DND-41 (cell line): Measurements from ENCODE around the gene BORCS8.
"Not testable (repeated sequence)": the region's sequence is repeated elsewhere in the genome, so short reads cannot be mapped to it uniquely, and the experiment has no call there.

Experiments
- ATAC-seq: fragments of 200-7000 bp; cut with Tn5 transposase; 3 replicates; pipeline ENCODE4 v1.9.1; 2021; ENCODE audit warnings: low read depth; ENCODE audit not compliant: insufficient read depth
- DNase-seq: peaks from one replicate; pipeline ENCODE4 v3.0.0-alpha.2; 2020
- H2AFZ ChIP-seq: 2 replicates; pipeline ENCODE4 v1.6.0; 2012; ENCODE audit warnings: low read depth, low read length
- H3K27ac ChIP-seq: 2 replicates; pipeline ENCODE4 v1.5.1; 2012; ENCODE audit warnings: low read length, inconsistent platforms
- H3K27me3 ChIP-seq: fragments of 200-600 bp; sonication (generic); 2 replicates; pipeline ENCODE4 v1.6.0; 2012; ENCODE audit warnings: low read length, mild to moderate bottlenecking, inconsistent platforms; ENCODE audit not compliant: insufficient read depth, poor library complexity
- H3K36me3 ChIP-seq: 2 replicates; pipeline ENCODE4 v1.5.1; 2012; ENCODE audit warnings: low read length, inconsistent platforms; ENCODE audit not compliant: insufficient read depth
- H3K4me1 ChIP-seq: 2 replicates; pipeline ENCODE4 v1.5.1; 2012; ENCODE audit warnings: mild to moderate bottlenecking, low read length; ENCODE audit not compliant: insufficient read depth
- H3K4me2 ChIP-seq: 2 replicates; pipeline ENCODE4 v1.6.0; 2012; ENCODE audit warnings: mild to moderate bottlenecking, moderate library complexity, low read length, inconsistent platforms; ENCODE audit not compliant: insufficient read depth
- H3K4me3 ChIP-seq, 2 experiments: fragments of 200-600 bp in 1 of 2; shearing (Covaris generic) in 1 of 2; 2 replicates each; pipeline ENCODE4 v1.5.1; 2012 to 2016; ENCODE audit warnings: inconsistent platforms in 2 of 2, low read length in 2 of 2, mild to moderate bottlenecking in 2 of 2, low read depth in 1 of 2, moderate library complexity in 1 of 2
- H3K79me2 ChIP-seq: 2 replicates; pipeline ENCODE4 v1.6.0; 2012; ENCODE audit warnings: low read length, inconsistent platforms; ENCODE audit not compliant: insufficient read depth
- H3K9ac ChIP-seq: 2 replicates; pipeline ENCODE4 v1.6.0; 2012; ENCODE audit warnings: low read depth, mild to moderate bottlenecking, inconsistent platforms, low read length, moderate library complexity
- H3K9me3 ChIP-seq: 2 replicates; pipeline ENCODE4 v1.5.1; 2012; ENCODE audit warnings: low read length, moderate library complexity, mild to moderate bottlenecking, inconsistent platforms; ENCODE audit not compliant: insufficient read depth, severe bottlenecking
- H4K20me1 ChIP-seq: 2 replicates; pipeline ENCODE4 v1.6.0; 2012; ENCODE audit warnings: low read length; ENCODE audit not compliant: insufficient read depth
- EZH2 ChIP-seq: IDR thresholded peaks from 3 replicates; pipeline ENCODE4 v1.6.1; 2012; ENCODE audit warnings: borderline replicate concordance, low read depth, mild to moderate bottlenecking, moderate library complexity, low read length, inconsistent platforms; ENCODE audit not compliant: severe bottlenecking
- TF ChIP-seq, protein P1 (sequence below): IDR thresholded peaks from 2 replicates; pipeline ENCODE4 v1.5.1; 2012; ENCODE audit warnings: borderline replicate concordance, low read length, moderate library complexity, mild to moderate bottlenecking; ENCODE audit not compliant: poor library complexity, severe bottlenecking; ENCODE audit errors: extremely low read depth

The BORCS8 gene

DNA sequence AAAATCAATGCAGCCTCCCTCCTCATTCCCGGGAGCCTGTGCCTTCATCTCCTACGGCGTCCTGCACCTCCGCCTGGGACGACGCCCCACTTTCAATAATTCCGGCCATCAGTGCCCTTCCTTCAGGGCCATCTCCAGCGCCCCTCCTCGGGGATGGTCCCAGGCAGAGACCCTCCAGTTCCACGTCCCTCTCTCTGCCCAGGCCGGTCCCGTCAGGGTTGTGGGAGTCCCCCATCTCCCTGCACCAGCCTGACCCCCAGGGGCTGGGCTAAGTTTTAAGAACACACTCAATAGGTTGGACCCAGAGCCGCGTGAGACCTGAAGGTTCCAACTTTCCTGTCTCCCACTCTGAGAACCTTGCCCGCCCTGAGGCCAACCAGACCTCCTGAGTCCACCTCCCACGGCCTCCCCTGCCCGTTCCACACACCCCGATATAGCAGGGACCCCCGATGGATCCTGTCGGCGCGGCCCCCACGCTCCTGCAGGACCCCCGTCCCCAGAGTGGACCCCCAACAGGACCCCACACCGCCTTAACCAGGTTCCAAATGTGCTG lies 54.3 kb downstream of the BORCS8 start:
- Histone ChIP-seq H3K4me2 (peak overlapping the region; percentile 86), H3K27ac (peak overlapping the region; percentile 79), H3K9ac (peak overlapping the region; percentile 85), H3K9me3 (no peaks in the 10 kb centered on the region), H3K4me1 (peaks cover 18% of the 10 kb centered on the region), H4K20me1 (peaks cover 6% of the 10 kb centered on the region; the same call in 1 of the 2 replicates), H3K36me3 (peaks cover 4% of the 10 kb centered on the region), H3K27me3 (no peaks in the 10 kb centered on the region), H3K79me2 (peaks cover 23% of the 10 kb centered on the region), H3K4me3 (peak overlapping the region; percentile 70 to 88), H2AFZ (peak overlapping the region; percentile 95)
- DNase-seq (no peak), ATAC-seq (no peak)
- TF ChIP-seq, protein P1, sequence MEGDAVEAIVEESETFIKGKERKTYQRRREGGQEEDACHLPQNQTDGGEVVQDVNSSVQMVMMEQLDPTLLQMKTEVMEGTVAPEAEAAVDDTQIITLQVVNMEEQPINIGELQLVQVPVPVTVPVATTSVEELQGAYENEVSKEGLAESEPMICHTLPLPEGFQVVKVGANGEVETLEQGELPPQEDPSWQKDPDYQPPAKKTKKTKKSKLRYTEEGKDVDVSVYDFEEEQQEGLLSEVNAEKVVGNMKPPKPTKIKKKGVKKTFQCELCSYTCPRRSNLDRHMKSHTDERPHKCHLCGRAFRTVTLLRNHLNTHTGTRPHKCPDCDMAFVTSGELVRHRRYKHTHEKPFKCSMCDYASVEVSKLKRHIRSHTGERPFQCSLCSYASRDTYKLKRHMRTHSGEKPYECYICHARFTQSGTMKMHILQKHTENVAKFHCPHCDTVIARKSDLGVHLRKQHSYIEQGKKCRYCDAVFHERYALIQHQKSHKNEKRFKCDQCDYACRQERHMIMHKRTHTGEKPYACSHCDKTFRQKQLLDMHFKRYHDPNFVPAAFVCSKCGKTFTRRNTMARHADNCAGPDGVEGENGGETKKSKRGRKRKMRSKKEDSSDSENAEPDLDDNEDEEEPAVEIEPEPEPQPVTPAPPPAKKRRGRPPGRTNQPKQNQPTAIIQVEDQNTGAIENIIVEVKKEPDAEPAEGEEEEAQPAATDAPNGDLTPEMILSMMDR: no peak
- TF ChIP-seq EZH2: no peak

- H2AFZ ChIP-seq, H4K20me1 ChIP-seq, H3K27me3 ChIP-seq, DNase-seq, ATAC-seq, H3K4me2 ChIP-seq, H3K9ac ChIP-seq, H3K27ac ChIP-seq, H3K4me3 ChIP-seq, H3K9me3 ChIP-seq: not testable (repeated sequence)
- H3K4me1 ChIP-seq: peaks cover 18% of the 10 kb centered on the region
- peaks cover 13% of the 10 kb centered on the region for H3K36me3 ChIP-seq
- H3K79me2 ChIP-seq: peaks cover 23% of the 10 kb centered on the region
Measured at GRCh38 chr19:19135713-19136112, 56.2 kb downstream of the BORCS8 start.

GRCh38 chr19:19134687-19135158 lies 57.2 kb downstream of the BORCS8 start:
- Histone ChIP-seq H2AFZ (no peak overlapping the region), H3K79me2 (peaks cover 23% of the 10 kb centered on the region), H3K4me1 (peaks cover 18% of the 10 kb centered on the region), H3K27me3 (no peaks in the 10 kb centered on the region), H3K27ac (no peak overlapping the region), H3K9me3 (peaks cover 7% of the 10 kb centered on the region), H4K20me1 (peaks cover 6% of the 10 kb centered on the region; the same call in 1 of the 2 replicates), H3K4me2 (no peak overlapping the region), H3K9ac (no peak overlapping the region), H3K36me3 (peaks cover 19% of the 10 kb centered on the region), H3K4me3 (no peak overlapping the region)
- DNase-seq (peak; percentile 30), ATAC-seq (no peak)
- no peak for TF ChIP-seq EZH2
- TF ChIP-seq, protein P1: no peak

- no peak overlapping the region for H3K4me2 ChIP-seq
- H3K36me3 ChIP-seq: peaks cover 19% of the 10 kb centered on the region
- no peak for TF ChIP-seq EZH2
- TF ChIP-seq, protein P1: no peak
Measured at GRCh38 chr19:19133985-19134384, 58.0 kb downstream of the BORCS8 start.

More at GRCh38 chr19:19133985-19134384, 58.0 kb downstream of the BORCS8 start:
- Histone ChIP-seq H3K27me3 (no peaks in the 10 kb centered on the region), H3K27ac (no peak overlapping the region), H3K4me3 (no peak overlapping the region), H3K9me3 (peaks cover 7% of the 10 kb centered on the region), H3K79me2 (peaks cover 23% of the 10 kb centered on the region), H2AFZ (no peak overlapping the region), H3K9ac (no peak overlapping the region), H4K20me1 (peaks cover 6% of the 10 kb centered on the region; the same call in 1 of the 2 replicates), H3K4me1 (peaks cover 18% of the 10 kb centered on the region)
- no peak for DNase-seq
- no peak for ATAC-seq
